Measurements from ENCODE around the gene NTRK3. TPM values are rescaled to one million over a fixed set of nuclear protein-coding genes. Genes with fewer than 3 reads are reported as not detected.

Gene NTRK3
- total RNA-seq, 1 donor from 2014 or later, result under 0.01 TPM

Other genes starting within 250 kb of the NTRK3 start
- 17.0 and 20.3 TPM in 2 replicates for gene MRPL46, start 210.6 kb upstream of the NTRK3 start, total RNA-seq
- gene MRPS11, start 211.0 kb upstream of the NTRK3 start, total RNA-seq, result 38.5 and 47.7 TPM in 2 replicates

Data from dermis blood vessel endothelial cell (primary cell).